Occipital lobe (tissue), 3 donors: ENCODE results near the gene KPNA1. TPM values are rescaled to one million over a fixed set of nuclear protein-coding genes. Genes with fewer than 3 reads are reported as not detected.

Experiments used
- DNase-seq: peaks from one replicate; lab custom pipeline; 2025; lab: John Stamatoyannopoulos, UW
- small RNA-seq: library from RNA; depleted of rRNA; stranded (forward); fragments of <200 nt; gene quantifications from one replicate; pipeline ENCODE3, GENCODE V24; 2014
- total RNA-seq: library from RNA; depleted of rRNA; stranded (reverse); fragments of >200 nt; gene quantifications from one replicate; pipeline ENCODE4 v1.2.3, GENCODE V29; 2014

The KPNA1 gene
- total RNA-seq, 1 donor from 2014 or later, result 49.0 TPM

DNA sequence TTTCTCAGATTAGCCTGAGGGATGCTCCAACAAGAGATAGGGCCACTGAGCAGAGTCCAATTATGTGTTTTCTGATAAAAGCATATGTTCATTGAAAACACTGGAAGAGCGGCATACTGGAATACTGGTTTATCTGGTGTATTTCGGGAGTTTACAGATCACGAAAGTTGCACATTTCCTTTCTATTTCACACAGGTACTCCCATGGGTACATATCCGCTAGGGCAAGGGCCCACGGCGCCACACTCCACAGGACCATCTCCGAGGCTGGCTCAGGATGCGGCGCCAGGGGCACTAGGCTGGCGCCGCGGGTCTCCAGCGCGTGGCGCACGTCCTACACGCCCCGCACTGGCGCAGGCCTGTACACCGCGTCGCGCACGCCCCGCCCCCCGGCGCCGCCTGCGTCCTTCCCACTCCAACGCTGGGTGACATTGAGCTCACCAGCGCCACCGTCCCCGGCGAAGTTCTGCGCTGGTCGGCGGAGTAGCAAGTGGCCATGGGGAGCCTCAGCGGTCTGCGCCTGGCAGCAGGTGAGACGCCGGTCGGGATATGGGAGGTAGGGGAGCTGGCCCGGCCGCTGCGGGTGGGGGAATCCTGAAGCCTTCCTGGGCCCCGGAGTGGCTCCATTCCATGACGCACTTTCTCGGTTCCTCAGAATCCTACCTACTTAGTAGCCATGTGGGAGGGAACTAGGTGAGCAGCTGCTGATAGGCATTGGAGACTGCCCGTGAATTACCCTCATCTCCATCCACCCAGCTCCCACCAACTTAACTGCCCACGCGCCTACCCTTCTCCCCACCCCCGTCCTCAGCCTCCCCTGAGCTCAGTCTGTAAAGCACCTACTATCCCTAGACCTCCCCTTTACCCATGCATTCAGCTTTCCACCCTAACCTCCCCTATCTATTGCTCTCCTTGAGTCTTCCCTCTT, 130.7 kb downstream of the KPNA1 start, which contains the start of gene FAM162A:
TSS of gene FAM162A (plus strand) at position 412 of the 927 bp plus-strand sequence. CDS start at position 496, 84 bp downstream.
- peak; percentile 93 for DNase-seq

GRCh38 chr3:122382888-122383666, 131.7 kb downstream of the KPNA1 start, which contains the start of gene MIX23:
Gene MIX23 (minus strand): TSS chr3:122383231. CDS start chr3:122383224, 7 bp downstream.
- peak; percentile 83 for DNase-seq

DNA sequence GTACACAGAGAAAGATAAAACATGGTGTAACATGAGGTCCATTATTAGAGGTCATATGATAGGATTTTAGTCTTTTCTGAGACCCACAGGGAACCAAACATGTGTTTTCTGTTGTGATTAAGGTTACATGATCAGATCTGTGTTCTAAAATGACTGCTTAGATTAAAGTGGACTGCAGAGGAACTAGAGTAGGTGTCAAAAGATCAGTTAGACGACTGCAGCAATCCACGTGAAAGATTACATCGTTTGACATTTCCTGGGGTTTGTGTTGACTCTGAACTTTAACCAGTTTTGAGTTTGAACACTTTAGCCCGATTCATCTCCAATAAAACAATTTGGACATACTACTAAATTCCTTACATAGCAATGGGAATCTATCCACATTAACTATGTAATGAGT, 136.8 kb downstream of the KPNA1 start:
- no peak for DNase-seq

- DNase-seq, result no peak
Observed at GRCh38 chr3:122374034-122374433, 140.7 kb downstream of the KPNA1 start.

Small RNA genes lying within 50 kb of the gene (small RNA-seq; reads per million reads assigned to genes)
- gene AC083798.1 (not detected), gene AC096861.1 (not detected)

Other genes with a start within 250 kb of the KPNA1 start
- not detected for gene CSTA, start 189.7 kb downstream of the KPNA1 start, total RNA-seq
- 16.5 TPM for gene MIX23, start 131.7 kb downstream of the KPNA1 start, total RNA-seq
- gene FAM162A, start 130.8 kb downstream of the KPNA1 start, total RNA-seq, result 10.3 TPM
- 9.8 TPM for gene WDR5B, start 98.9 kb downstream of the KPNA1 start, total RNA-seq
- 6.1 TPM for gene PARP9, start 49.4 kb upstream of the KPNA1 start, total RNA-seq
- 4.5 TPM for gene DTX3L, start 49.4 kb upstream of the KPNA1 start, total RNA-seq
- gene PARP15, start 62.7 kb upstream of the KPNA1 start, total RNA-seq, result not detected
- 11.2 TPM for gene PARP14, start 165.9 kb upstream of the KPNA1 start, total RNA-seq